Endothelial cell of umbilical vein (primary cell): ENCODE results near the gene MCM9. TPM values are rescaled to one million over a fixed set of nuclear protein-coding genes. Genes with fewer than 3 reads are reported as not detected.

Experiments
- BruUV-seq: library from RNA; stranded (reverse); fragments of 400-500 nt; replicated peaks from 2 replicates; lab custom pipeline; 2021; lab: Mats Ljungman, UMichigan
- CTCF ChIA-PET: fragments of 300-600, 350-600 bp; sonication (Branson Sonifier 250); formaldehyde crosslinking; loops from one replicate; lab custom pipeline; 2021; ENCODE audit warnings: antibody characterized with exemption, inconsistent platforms; lab: Charles Lee
- POLR2A ChIA-PET: fragments of 300-600, 350-600 bp; sonication (Branson Sonifier 250); formaldehyde crosslinking; loops from one replicate; lab custom pipeline; 2021; ENCODE audit warnings: antibody characterized with exemption, inconsistent platforms; lab: Charles Lee
- DNase-seq: peaks from one replicate; pipeline ENCODE4 v3.0.0-alpha.2; 2011; ENCODE audit warnings: low read depth, low spot score
- FAIRE-seq: peaks from 2 replicates; lab custom pipeline; 2011; peaks lifted over from hg19 to GRCh38; lab: Jason Lieb, UNC
- H2AFZ ChIP-seq: 2 replicates; pipeline ENCODE4 v1.6.0; 2012; ENCODE audit warnings: low read depth, low read length, control low read depth, inconsistent platforms
- H3K27ac ChIP-seq: 2 replicates; pipeline ENCODE4 v1.5.1; 2011; ENCODE audit warnings: low read depth, mild to moderate bottlenecking, control low read depth, low read length, moderate library complexity; ENCODE audit not compliant: insufficient read depth
- H3K27me3 ChIP-seq, 2 experiments: 2 replicates each; pipeline versions ENCODE4 v1.6.0 to v1.6.1; 2011; ENCODE audit warnings: low read length in 2 of 2, mixed read lengths in 1 of 2; ENCODE audit not compliant: control insufficient read depth in 2 of 2, insufficient read depth in 2 of 2
- H3K36me3 ChIP-seq, 2 experiments: 2 replicates in 1 of 2; 3 replicates in 1 of 2; pipeline ENCODE4 v1.5.1; 2011; ENCODE audit warnings: low read length in 2 of 2, mild to moderate bottlenecking in 1 of 2, moderate library complexity in 1 of 2; ENCODE audit not compliant: control insufficient read depth in 2 of 2, insufficient read depth in 2 of 2; ENCODE audit errors: extremely low read depth in 1 of 2
- H3K4me1 ChIP-seq: 3 replicates; pipeline ENCODE4 v1.5.1; 2011; ENCODE audit warnings: mild to moderate bottlenecking, low read length; ENCODE audit not compliant: control insufficient read depth, insufficient read depth; ENCODE audit errors: extremely low read depth
- H3K4me2 ChIP-seq: 2 replicates; pipeline ENCODE4 v1.6.1; 2011; ENCODE audit warnings: low read length, control low read depth, mixed read lengths; ENCODE audit not compliant: insufficient read depth
- H3K4me3 ChIP-seq, 3 experiments: fragments of 200-600 bp in 1 of 3; sonication (generic), shearing (Covaris generic) in 1 of 3; replicated peaks in 1 of 3; 2 replicates each; pipeline ENCODE4 v1.5.1; 2011 to 2016; ENCODE audit warnings: control low read depth in 3 of 3, low read length in 3 of 3, mild to moderate bottlenecking in 2 of 3, inconsistent platforms in 1 of 3, low read depth in 1 of 3, moderate library complexity in 1 of 3; ENCODE audit not compliant: insufficient read depth in 1 of 3
- H3K79me2 ChIP-seq: 2 replicates; pipeline ENCODE4 v1.6.0; 2012; ENCODE audit warnings: low read length, inconsistent platforms; ENCODE audit not compliant: control insufficient read depth, insufficient read depth
- H3K9ac ChIP-seq: replicated peaks from 2 replicates; pipeline ENCODE3; 2011; ENCODE audit warnings: low read length, control low read depth; ENCODE audit not compliant: insufficient read depth; ENCODE audit errors: extremely low read depth
- H3K9me1 ChIP-seq: replicated peaks from 3 replicates; pipeline ENCODE4 v1.6.0; 2011; ENCODE audit warnings: mild to moderate bottlenecking, low read length; ENCODE audit not compliant: control insufficient read depth, insufficient read depth; ENCODE audit errors: extremely low read depth
- H3K9me3 ChIP-seq: replicated peaks from 2 replicates; pipeline ENCODE4 v1.5.1; 2012; ENCODE audit warnings: low read length, inconsistent platforms; ENCODE audit not compliant: control insufficient read depth, insufficient read depth
- H4K20me1 ChIP-seq: replicated peaks from 2 replicates; pipeline ENCODE3; 2011; ENCODE audit warnings: mild to moderate bottlenecking, low read length; ENCODE audit not compliant: control insufficient read depth, insufficient read depth; ENCODE audit errors: extremely low read depth
- EZH2 ChIP-seq: IDR thresholded peaks from 2 replicates; pipeline ENCODE4 v1.6.1; 2012; ENCODE audit warnings: borderline replicate concordance, low read depth, mild to moderate bottlenecking, moderate library complexity, low read length, inconsistent platforms; ENCODE audit not compliant: severe bottlenecking
- FOS ChIP-seq: IDR thresholded peaks from 2 replicates; pipeline ENCODE4 v1.6.1; 2011; ENCODE audit warnings: mild to moderate bottlenecking, low read length, moderate library complexity, borderline replicate concordance; ENCODE audit not compliant: insufficient read depth
- GATA2 ChIP-seq: IDR thresholded peaks from 2 replicates; pipeline ENCODE4 v1.7.0; 2011; ENCODE audit warnings: low read depth, mild to moderate bottlenecking, moderate library complexity, mixed read lengths, low read length; ENCODE audit not compliant: insufficient read length, insufficient read depth
- JUN ChIP-seq: IDR thresholded peaks from 2 replicates; pipeline ENCODE4 v1.6.1; 2011; ENCODE audit warnings: borderline replicate concordance, low read depth; ENCODE audit not compliant: insufficient read length, insufficient read depth
- MYC ChIP-seq: IDR thresholded peaks from one replicate; pipeline ENCODE4 v1.6.1; 2011; ENCODE audit warnings: mild to moderate bottlenecking, low read depth, low read length
- POLR2A ChIP-seq: IDR thresholded peaks from 2 replicates; pipeline ENCODE4 v1.6.1; 2012; ENCODE audit warnings: low read depth, mild to moderate bottlenecking, control low read depth, low read length
- POLR2AphosphoS5 ChIP-seq: IDR thresholded peaks from 2 replicates; pipeline ENCODE4 v1.6.1; 2012; ENCODE audit warnings: low read depth, mild to moderate bottlenecking, control low read depth, low read length, moderate library complexity; ENCODE audit not compliant: insufficient read depth
- dilution Hi-C: fragments of 300-500 bp; cut with MboI; formaldehyde crosslinking; loops from one replicate; pipeline ENCODE4 v1.15.0; 2019; ENCODE audit warnings: low sequenced_read_pairs; ENCODE audit not compliant: extremely low pct_ligation_motif_present
- intact Hi-C: fragments of 100-400 bp; cut with micrococcal nuclease; formaldehyde crosslinking; loops from one replicate; pipeline ENCODE4 v1.10.0; 2022
- polyA plus RNA-seq, 4 experiments: library from polyadenylated mRNA; depleted of rRNA in 3 of 4; stranded (reverse) in 3 of 4; unstranded in 1 of 4; fragments of >200 nt; gene quantifications; 2 replicates each; pipeline versions ENCODE4 v1.2.1 to v1.2.3, GENCODE V29; 2011 to 2012; ENCODE audit warnings: missing spikeins in 1 of 4
- total RNA-seq: library from RNA; stranded (reverse); gene quantifications from 2 replicates; pipeline ENCODE4 v1.2.3, GENCODE V29; 2021
- TF ChIP-seq, protein P1 (sequence below): IDR thresholded peaks from 2 replicates; pipeline ENCODE4 v1.6.1; 2011; ENCODE audit not compliant: insufficient read depth, insufficient read length
- TF ChIP-seq, protein P2 (sequence below), 2 donors: IDR thresholded peaks; 1 replicate in 1 of 2; 2 replicates in 1 of 2; pipeline ENCODE4 v1.5.1; 2011; ENCODE audit warnings: low read length in 2 of 2, mild to moderate bottlenecking in 2 of 2, moderate library complexity in 2 of 2, control low read depth in 1 of 2, inconsistent platforms in 1 of 2, low read depth in 1 of 2; ENCODE audit not compliant: insufficient read depth in 1 of 2; ENCODE audit errors: extremely low read depth in 1 of 2

MCM9 gene
- total and polyA plus RNA-seq, 2 donors (not counting 3 experiments of a cell fraction or from before 2014, with no cell fraction given) = 2.0 to 14.1 TPM

DNA sequence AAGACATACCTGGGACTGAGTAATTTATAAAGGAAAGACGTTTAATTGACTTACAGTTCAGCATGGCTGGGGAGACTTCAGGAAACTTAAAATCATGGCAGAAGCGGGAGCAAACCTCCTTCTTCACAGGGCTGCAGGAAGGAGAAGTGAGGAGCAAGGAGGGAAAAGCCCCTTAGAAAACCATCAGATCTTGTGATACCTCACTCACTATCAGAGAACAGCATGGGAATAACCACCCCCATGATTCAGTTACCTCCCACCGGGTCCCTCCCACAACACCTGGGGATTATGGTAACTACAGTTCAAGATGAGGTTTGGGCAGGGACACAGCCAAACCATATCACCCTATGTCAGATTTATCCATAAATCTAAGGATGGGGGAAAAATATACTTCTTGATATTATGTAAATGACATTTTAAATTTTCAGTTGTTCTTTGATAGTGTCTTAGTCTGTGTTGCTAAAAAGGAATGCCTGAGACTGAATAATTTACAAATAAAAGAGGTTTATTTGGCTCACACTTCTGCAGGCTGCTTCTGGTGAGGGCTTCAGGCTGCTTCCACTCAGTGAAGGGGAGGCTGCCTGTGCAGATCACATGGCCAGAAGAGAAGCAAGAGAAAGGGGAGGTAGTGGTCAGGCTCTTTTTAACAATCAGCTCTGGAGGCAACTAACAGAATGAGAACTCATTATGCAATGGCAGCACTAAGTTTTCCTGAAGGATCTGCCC is 1.2 kb upstream of the MCM9 start:
- no peak for FAIRE-seq
- peaks cover 0 to 2% of the 10 kb centered on the region in 2 experiments for H3K36me3 ChIP-seq
- no peaks in the 10 kb centered on the region for H4K20me1 ChIP-seq
- H3K4me3 ChIP-seq = no peak overlapping the region
- ChIA-PET POLR2A (no interaction called here), CTCF (interaction anchor here (0.7 to 1.2 kb wide), 2 partner anchors 174 kb away, joined by 3 read pairs; no protein-coding TSS in a partner anchor)
- dilution Hi-C loops (no loop called here), intact Hi-C loops (loop anchor here (1.0 to 10.0 kb wide), 4 partner anchors 42 to 409 kb away; partner anchors contain the start of genes ASF1A, CEP85L and MAN1A1)
- H3K9me3 ChIP-seq = no peaks in the 10 kb centered on the region
- no peak overlapping the region for H3K27ac ChIP-seq
- no peak overlapping the region for H2AFZ ChIP-seq
- H3K4me2 ChIP-seq = peak overlapping the region; percentile 98
- no peak for TF ChIP-seq MYC
- no peak for TF ChIP-seq POLR2AphosphoS5
- TF ChIP-seq, protein P1, sequence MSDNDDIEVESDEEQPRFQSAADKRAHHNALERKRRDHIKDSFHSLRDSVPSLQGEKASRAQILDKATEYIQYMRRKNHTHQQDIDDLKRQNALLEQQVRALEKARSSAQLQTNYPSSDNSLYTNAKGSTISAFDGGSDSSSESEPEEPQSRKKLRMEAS = no peak
- TF ChIP-seq GATA2 = no peak
- no peak for TF ChIP-seq POLR2A
- no peak for TF ChIP-seq EZH2
- TF ChIP-seq, protein P2, sequence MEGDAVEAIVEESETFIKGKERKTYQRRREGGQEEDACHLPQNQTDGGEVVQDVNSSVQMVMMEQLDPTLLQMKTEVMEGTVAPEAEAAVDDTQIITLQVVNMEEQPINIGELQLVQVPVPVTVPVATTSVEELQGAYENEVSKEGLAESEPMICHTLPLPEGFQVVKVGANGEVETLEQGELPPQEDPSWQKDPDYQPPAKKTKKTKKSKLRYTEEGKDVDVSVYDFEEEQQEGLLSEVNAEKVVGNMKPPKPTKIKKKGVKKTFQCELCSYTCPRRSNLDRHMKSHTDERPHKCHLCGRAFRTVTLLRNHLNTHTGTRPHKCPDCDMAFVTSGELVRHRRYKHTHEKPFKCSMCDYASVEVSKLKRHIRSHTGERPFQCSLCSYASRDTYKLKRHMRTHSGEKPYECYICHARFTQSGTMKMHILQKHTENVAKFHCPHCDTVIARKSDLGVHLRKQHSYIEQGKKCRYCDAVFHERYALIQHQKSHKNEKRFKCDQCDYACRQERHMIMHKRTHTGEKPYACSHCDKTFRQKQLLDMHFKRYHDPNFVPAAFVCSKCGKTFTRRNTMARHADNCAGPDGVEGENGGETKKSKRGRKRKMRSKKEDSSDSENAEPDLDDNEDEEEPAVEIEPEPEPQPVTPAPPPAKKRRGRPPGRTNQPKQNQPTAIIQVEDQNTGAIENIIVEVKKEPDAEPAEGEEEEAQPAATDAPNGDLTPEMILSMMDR (IDR thresholded peaks at IDR 0.05; ENCODE audit: extremely low read depth in 1 of 2, insufficient read depth in 1 of 2, low read depth in 1 of 2, low read length in 2 of 2) = no peak
- TF ChIP-seq FOS = no peak
- no peak for TF ChIP-seq JUN
- DNase-seq = no peak
- no peaks in the 10 kb centered on the region for H3K9me1 ChIP-seq
- H3K27me3 ChIP-seq = no peaks in the 10 kb centered on the region
- H3K79me2 ChIP-seq = no peaks in the 10 kb centered on the region
- H3K4me1 ChIP-seq = peaks cover 10% of the 10 kb centered on the region
- no TSS peak for BruUV-seq
- no peak overlapping the region for H3K9ac ChIP-seq
